ENCODE measurements around the gene TMEM115. TPM values are rescaled to one million over a fixed set of nuclear protein-coding genes. Genes with fewer than 3 reads are reported as not detected.
A peak's percentile ranks its signal among the peaks of the same experiment; 100 is the strongest.

TMEM115 gene
- total and polyA plus RNA-seq, 2 of the 13 experiments (the other 11 are each of a cell fraction or from before 2014, with no cell fraction given), result 22.1 to 30.7 TPM

- FAIRE-seq (no peak), ATAC-seq (no peak), DNase-seq (ENCODE audit: low spot score) (no peak)
- 78% methylated on average over 47 of the region's 48 CpGs for WGBS (ENCODE audit: low lambda C conversion rate)
- no peaks in the 10 kb centered on the region for H4K20me1 ChIP-seq (ENCODE audit: insufficient read depth, low read length)
- ChIA-PET POLR2A (no interaction called here), CTCF (ENCODE audit: low intra/inter-chr PET ratio, low total read pairs) (no interaction called here)
- H3K4me1 ChIP-seq (ENCODE audit: insufficient read depth, low read length), result peaks cover 6% of the 10 kb centered on the region
- no peak overlapping the region for H3K9ac ChIP-seq (ENCODE audit: insufficient read depth, low read depth, low read length)
- H3K27ac ChIP-seq (ENCODE audit: extremely low read length, insufficient read depth, low read length), result no peak overlapping the region
- in situ Hi-C loops (cut with HindIII; ENCODE audit: extremely low pct_ligation_motif_present, low pct_unique_long_range_greater_than_20kb) (no loop called here), intact Hi-C loops (cut with micrococcal nuclease; ENCODE audit: unreplicated experiment) (no loop called here)
- no TSS peak for BruUV-seq (replicated peaks)
- H3K36me3 ChIP-seq (replicated peaks in 1 of 2; ENCODE audit: control insufficient read depth in 1 of 2, insufficient read depth in 2 of 2, low read length in 2 of 2), result no peaks in the 10 kb centered on the region
- H3K79me2 ChIP-seq (ENCODE audit: insufficient read depth, low read length), result no peaks in the 10 kb centered on the region
- H3K4me2 ChIP-seq (ENCODE audit: low read depth, low read length), result no peak overlapping the region
- no peak overlapping the region for H3K4me3 ChIP-seq (replicated peaks in 1 of 3; ENCODE audit: insufficient read depth in 1 of 3, low read depth in 2 of 3, low read length in 3 of 3)
- H3K9me3 ChIP-seq (ENCODE audit: low read length), result no peaks in the 10 kb centered on the region
- no peak overlapping the region for H2AFZ ChIP-seq (ENCODE audit: low read length)
- H3K27me3 ChIP-seq (ENCODE audit: control insufficient read depth in 1 of 2, insufficient read depth in 2 of 2, low read length in 2 of 2), result peaks cover 15 to 57% of the 10 kb centered on the region in 2 experiments; a peak in 4 of 5 replicates
- TF ChIP-seq ZBTB33 (CRISPR knock-in tag; IDR thresholded peaks at IDR 0.05) (peak; percentile 34; the same call in 1 of the 2 replicates), HNRNPK (IDR thresholded peaks at IDR 0.05; ENCODE audit: low read depth, low read length, poor library complexity, severe bottlenecking) (peak; percentile 28), ZNF230 (CRISPR knock-in tag; IDR thresholded peaks at IDR 0.05) (no peak)
These were observed 5.3 kb upstream of the TMEM115 start for GRCh38 chr3:50364573-50365079.

GRCh38 chr3:50359760-50360110 lies 414 bp upstream of the TMEM115 start:
- Histone ChIP-seq H2AFZ (ENCODE audit: low read length) (peak overlapping the region; percentile 67), H3K4me3 (replicated peaks in 1 of 3; ENCODE audit: insufficient read depth in 1 of 3, low read depth in 2 of 3, low read length in 3 of 3) (peak overlapping the region; percentile 10 to 88 (median 35)), H4K20me1 (ENCODE audit: insufficient read depth, low read length) (peaks cover 25% of the 10 kb centered on the region), H3K4me2 (ENCODE audit: low read depth, low read length) (peak overlapping the region; percentile 94), H3K9ac (ENCODE audit: insufficient read depth, low read depth, low read length) (no peak overlapping the region), H3K27me3 (ENCODE audit: control insufficient read depth in 1 of 2, insufficient read depth in 2 of 2, low read length in 2 of 2) (peaks cover 3 to 15% of the 10 kb centered on the region in 2 experiments; a peak in 2 of 5 replicates), H3K36me3 (replicated peaks in 1 of 2; ENCODE audit: control insufficient read depth in 1 of 2, insufficient read depth in 2 of 2, low read length in 2 of 2) (peaks cover 6 to 14% of the 10 kb centered on the region in 2 experiments; a peak in 4 of 5 replicates), H3K4me1 (ENCODE audit: insufficient read depth, low read length) (peaks cover 37% of the 10 kb centered on the region), H3K9me3 (ENCODE audit: low read length) (no peaks in the 10 kb centered on the region), H3K79me2 (ENCODE audit: insufficient read depth, low read length) (peaks cover 39% of the 10 kb centered on the region), H3K27ac (ENCODE audit: extremely low read length, insufficient read depth, low read length) (no peak overlapping the region)
- BruUV-seq (replicated peaks), result no TSS peak
- FAIRE-seq (no peak), DNase-seq (ENCODE audit: low spot score) (no peak), ATAC-seq (peak; percentile 13)
- intact Hi-C loops (cut with micrococcal nuclease; ENCODE audit: unreplicated experiment) (no loop called here), in situ Hi-C loops (cut with HindIII; ENCODE audit: extremely low pct_ligation_motif_present, low pct_unique_long_range_greater_than_20kb) (no loop called here)
- ChIA-PET CTCF (ENCODE audit: low intra/inter-chr PET ratio, low total read pairs) (no interaction called here), POLR2A (interaction anchor here (1.0 to 1.2 kb wide), 2 partner anchors 9 to 23 kb away, joined by 3 to 10 read pairs; partner anchors contain the start of genes CYB561D2 and NPRL2)
- WGBS (ENCODE audit: low lambda C conversion rate), result 0% methylated on average over 1 of the region's 8 CpGs
- 0 out of 2 replicates have a peak, but pooled peaks have one; percentile 10 for TF ChIP-seq ZFP36L1 (CRISPR knock-in tag; IDR thresholded peaks at IDR 0.05)
- 0 out of 2 replicates have a peak, but pooled peaks have one; percentile 17 for TF ChIP-seq SAFB2 (CRISPR knock-in tag; IDR thresholded peaks at IDR 0.05; ENCODE audit: borderline replicate concordance, low read depth)
- TF ChIP-seq USF2 (IDR thresholded peaks at IDR 0.05; ENCODE audit: low read depth, low read length), result no peak
- TF ChIP-seq USF2 (CRISPR knock-in tag; IDR thresholded peaks at IDR 0.05; ENCODE audit: borderline replicate concordance), result 0 out of 2 replicates have a peak, but pooled peaks have one; percentile 37

All from HepG2 (cell line).